GM13977 (cell line): ENCODE data around the gene SAMD14.

ENCODE experiments used
- DNase-seq: peaks from one replicate; pipeline ENCODE4 v3.0.0; 2012; ENCODE audit warnings: low spot score
- in situ Hi-C: fragments of 300-500 bp; cut with MboI; formaldehyde crosslinking; loops from one replicate; pipeline ENCODE4 v1.12.0; 2022; ENCODE audit warnings: low sequenced_read_pairs, low pct_unique_long_range_greater_than_20kb, mixed read lengths, inconsistent platforms; ENCODE audit not compliant: unreplicated experiment
- TF ChIP-seq, protein P1 (sequence below): IDR thresholded peaks from 2 replicates; pipeline ENCODE4 v1.5.1; 2012; ENCODE audit warnings: mild to moderate bottlenecking, control low read depth; ENCODE audit not compliant: insufficient read depth; ENCODE audit errors: extremely low read depth, missing control alignments

SAMD14 gene

DNA sequence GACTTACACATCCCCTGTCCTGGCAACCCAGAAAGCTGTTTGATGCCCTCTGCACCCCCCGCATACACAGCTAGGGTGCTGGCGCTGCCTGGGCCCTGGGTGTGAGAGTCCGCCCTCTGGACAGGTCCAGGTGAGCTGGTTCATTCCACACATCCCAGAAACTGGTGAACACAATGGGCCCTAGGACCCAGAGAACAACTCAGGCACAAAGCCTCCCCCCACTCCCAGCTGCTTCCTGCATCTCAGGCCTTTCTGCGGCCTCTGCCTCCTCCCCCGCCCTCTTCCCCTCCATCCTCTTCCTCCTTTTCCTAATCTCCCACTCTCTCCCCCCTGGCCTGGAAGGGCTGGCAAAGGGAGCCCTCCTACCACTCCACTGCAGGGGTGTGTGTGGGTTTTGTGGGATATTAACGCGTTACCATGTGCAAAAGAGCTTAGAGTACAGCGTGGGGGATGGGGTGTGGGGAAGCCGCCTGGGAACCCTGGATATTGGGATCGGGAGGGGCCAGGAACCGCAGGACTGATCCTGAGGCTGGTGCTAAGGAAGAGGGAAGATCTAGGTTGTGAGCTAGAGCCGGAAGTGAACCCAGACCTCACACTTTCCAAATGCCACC is 22.1 kb upstream of the SAMD14 start:
- peak; percentile 79 for DNase-seq
- in situ Hi-C loops: no loop called here
- TF ChIP-seq, protein P1, sequence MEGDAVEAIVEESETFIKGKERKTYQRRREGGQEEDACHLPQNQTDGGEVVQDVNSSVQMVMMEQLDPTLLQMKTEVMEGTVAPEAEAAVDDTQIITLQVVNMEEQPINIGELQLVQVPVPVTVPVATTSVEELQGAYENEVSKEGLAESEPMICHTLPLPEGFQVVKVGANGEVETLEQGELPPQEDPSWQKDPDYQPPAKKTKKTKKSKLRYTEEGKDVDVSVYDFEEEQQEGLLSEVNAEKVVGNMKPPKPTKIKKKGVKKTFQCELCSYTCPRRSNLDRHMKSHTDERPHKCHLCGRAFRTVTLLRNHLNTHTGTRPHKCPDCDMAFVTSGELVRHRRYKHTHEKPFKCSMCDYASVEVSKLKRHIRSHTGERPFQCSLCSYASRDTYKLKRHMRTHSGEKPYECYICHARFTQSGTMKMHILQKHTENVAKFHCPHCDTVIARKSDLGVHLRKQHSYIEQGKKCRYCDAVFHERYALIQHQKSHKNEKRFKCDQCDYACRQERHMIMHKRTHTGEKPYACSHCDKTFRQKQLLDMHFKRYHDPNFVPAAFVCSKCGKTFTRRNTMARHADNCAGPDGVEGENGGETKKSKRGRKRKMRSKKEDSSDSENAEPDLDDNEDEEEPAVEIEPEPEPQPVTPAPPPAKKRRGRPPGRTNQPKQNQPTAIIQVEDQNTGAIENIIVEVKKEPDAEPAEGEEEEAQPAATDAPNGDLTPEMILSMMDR: no peak

DNA sequence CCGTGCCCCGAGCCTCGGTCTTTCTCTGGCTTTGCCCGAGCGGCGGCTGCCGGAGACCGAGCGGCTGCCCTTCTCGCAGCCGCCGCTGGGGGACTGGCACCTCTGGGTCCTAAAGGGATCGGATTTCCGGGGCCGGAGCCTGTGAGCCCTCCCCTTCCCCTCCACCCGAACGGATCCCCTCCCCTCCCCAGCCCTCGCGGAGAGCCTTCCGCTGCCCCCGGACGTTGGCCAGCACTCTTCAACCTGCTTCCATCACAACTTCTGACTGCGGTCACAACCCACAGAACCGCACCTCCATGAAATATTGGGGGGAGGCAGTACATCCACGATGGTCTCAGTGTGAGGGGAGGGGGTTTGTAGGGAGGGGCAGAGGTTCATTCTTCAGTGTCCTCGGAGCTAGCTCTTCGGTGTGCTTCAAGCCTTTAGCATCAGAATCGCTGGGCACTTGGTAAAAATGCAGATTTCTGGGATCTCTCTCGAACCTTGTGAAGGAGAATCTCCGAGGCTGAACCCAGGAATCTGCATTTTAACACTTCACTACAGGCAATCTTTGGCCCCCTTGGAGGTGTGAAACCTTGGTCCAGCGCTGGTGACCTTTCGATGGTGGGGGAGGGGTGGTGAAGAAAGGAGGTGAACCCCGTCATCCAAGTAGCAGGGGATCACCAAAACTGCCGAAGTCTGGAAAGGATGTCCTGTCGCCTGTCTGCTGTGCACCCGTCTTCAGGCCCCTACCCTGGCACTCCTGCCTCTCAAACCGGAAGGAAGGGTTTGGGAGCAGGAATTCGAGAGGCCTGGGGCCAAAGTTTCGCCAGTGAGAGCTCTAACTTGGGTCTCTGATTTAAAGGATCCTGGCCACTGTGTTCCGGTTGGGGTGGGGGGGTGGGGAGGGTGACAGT is 21.3 kb upstream of the SAMD14 start:
- TF ChIP-seq, protein P1: peak; percentile 55
- DNase-seq: peak; percentile 98

DNA sequence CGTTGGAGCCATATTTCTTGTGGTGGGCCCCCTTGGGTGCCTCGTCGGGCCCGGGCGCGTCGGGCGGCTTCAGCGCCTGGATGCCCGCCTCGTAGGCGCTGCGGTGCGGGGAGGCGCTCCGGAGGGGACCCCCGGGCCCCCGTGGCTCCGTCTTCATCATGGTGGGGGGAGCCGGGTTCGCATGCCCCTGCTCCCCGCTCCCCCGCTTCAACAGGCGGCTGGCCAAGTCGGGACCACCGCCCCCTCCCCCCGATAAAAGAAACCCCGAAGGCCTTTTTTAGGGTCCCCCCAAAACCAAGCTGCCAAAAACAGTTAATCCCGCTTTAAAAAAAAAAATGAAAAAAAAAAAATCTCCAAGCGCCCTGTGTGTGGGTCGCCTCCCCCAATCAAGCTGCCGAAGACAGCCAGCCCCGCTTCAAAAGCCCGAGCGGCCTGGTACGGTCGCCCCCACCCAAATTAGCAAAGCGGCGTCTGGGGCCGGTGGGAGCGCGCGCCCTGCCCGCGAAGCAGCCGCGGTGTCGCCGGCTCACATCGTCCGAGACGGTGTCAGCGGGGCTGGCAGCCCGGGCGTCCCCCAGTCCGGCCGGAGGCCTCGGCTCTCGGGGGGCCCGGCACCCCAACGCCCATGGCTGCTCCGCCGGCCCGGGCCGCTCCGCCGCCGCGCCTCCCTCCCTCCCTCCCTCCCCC is 20.5 kb upstream of the SAMD14 start, which contains the start of gene PPP1R9B:
Gene PPP1R9B (minus strand): TSS at position 324 of the 687 bp plus-strand sequence. CDS start 164 bp downstream, at position 160.
- TF ChIP-seq, protein P1: no peak
- DNase-seq: no peak
- in situ Hi-C loops: no loop called here

More for the DNA sequence above, 21.3 kb upstream of the SAMD14 start:
- in situ Hi-C loops: no loop called here

GRCh38 chr17:50149417-50150353 is 19.7 kb upstream of the SAMD14 start:
- TF ChIP-seq, protein P1: peak; percentile 13
- in situ Hi-C loops: no loop called here
- DNase-seq: no peak

- no peak for DNase-seq
- in situ Hi-C loops: no loop called here
- TF ChIP-seq, protein P1: no peak
Observed at GRCh38 chr17:50149091-50149416, 19.1 kb upstream of the SAMD14 start.
